ENCODE results near the gene ITPK1. TPM values are rescaled to one million over a fixed set of nuclear protein-coding genes. Genes with fewer than 3 reads are reported as not detected.

The ITPK1 gene
- total and polyA plus RNA-seq, 10 of the 15 experiments (the other 5 are each of a cell fraction or from before 2014, with no cell fraction given): 1.3 to 73.2 (median 27.0) TPM

GRCh38 chr14:93075891-93076290, 39.8 kb downstream of the ITPK1 start (continued):
- TF ChIP-seq, protein P1, sequence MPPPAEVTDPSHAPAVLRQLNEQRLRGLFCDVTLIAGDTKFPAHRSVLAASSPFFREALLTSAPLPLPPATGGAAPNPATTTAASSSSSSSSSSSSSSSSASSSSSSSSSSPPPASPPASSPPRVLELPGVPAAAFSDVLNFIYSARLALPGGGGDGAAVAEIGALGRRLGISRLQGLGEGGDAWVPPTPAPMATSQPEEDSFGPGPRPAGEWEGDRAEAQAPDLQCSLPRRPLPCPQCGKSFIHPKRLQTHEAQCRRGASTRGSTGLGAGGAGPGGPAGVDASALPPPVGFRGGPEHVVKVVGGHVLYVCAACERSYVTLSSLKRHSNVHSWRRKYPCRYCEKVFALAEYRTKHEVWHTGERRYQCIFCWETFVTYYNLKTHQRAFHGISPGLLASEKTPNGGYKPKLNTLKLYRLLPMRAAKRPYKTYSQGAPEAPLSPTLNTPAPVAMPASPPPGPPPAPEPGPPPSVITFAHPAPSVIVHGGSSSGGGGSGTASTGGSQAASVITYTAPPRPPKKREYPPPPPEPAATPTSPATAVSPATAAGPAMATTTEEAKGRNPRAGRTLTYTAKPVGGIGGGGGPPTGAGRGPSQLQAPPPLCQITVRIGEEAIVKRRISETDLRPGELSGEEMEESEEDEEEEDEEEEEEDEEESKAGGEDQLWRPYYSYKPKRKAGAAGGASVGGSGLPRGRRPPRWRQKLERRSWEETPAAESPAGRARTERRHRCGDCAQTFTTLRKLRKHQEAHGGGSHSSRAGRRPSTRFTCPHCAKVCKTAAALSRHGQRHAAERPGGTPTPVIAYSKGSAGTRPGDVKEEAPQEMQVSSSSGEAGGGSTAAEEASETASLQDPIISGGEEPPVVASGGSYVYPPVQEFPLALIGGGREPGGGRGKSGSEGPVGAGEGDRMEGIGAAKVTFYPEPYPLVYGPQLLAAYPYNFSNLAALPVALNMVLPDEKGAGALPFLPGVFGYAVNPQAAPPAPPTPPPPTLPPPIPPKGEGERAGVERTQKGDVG (CRISPR knock-in tag; IDR thresholded peaks at IDR 0.05): no peak
- TF ChIP-seq CREM (IDR thresholded peaks at IDR 0.05; ENCODE audit: low read depth): no peak

DNA sequence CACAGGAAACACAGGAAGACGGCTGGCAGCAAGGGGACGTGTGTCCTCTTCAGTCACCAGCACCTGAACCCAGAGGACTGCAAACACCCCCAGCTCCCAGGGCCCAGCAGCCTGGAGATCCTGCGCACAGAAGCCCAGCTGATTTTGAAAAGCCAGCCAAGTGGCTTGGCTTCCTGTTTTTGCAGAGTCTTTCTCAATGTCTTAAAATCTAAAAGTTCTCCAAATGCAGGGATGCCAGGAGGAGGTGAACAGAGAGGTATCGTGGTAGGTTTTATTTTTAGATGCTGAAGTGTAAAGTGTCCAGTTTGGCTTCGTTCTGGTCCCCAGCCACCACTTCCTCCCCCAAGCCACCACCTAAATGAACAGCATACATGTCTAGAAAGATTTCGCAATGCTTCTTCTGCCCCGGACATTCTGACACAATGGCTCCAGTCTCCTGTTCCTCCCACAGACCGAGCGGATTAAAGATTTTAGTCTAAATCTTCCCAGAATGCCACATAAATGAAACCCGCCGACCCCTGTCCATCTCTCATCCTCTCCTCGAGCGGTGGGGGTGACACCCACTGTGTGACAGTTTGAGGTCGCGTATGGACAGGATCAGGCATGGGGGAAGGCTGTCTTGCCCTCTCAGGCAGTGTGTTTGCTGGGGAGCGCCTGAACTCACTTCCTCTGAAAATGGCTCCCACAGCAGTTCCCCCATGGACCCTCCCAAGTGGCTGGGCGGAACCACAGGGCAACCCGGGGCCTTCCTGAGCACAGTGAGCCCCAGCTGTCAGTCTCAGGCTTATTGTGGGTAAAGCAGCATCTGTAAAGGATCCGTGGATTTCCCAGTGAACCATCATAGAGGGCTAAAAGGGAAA, 41.6 kb downstream of the ITPK1 start:
- RAD21 ChIA-PET (ENCODE audit: unreplicated experiment): interaction anchor here (1.0 to 3.3 kb wide), 3 partner anchors 14 to 39 kb away, joined by 3 to 41 read pairs (median 5); no protein-coding TSS in a partner anchor
- ATAC-seq (peak; percentile 57), DNase-seq (ENCODE audit: low read depth, low spot score) (no peak), FAIRE-seq (no peak)
- Histone ChIP-seq H3K36me3 (ENCODE audit: control insufficient read depth in 2 of 2, insufficient read depth in 2 of 2, low read length in 1 of 2) (peaks cover 0 to 3% of the 10 kb centered on the region in 2 experiments; a peak in 3 of 4 replicates), H3K27me3 (replicated peaks in 1 of 2; ENCODE audit: control insufficient read depth in 2 of 2, insufficient read depth in 2 of 2, low read length in 1 of 2) (no peaks in the 10 kb centered on the region), H3K4me1 (ENCODE audit: control insufficient read depth, insufficient read depth, low read length) (peaks cover 33% of the 10 kb centered on the region), H2AFZ (ENCODE audit: control insufficient read depth, low read depth, low read length) (peak overlapping the region; percentile 71), H3K9ac (ENCODE audit: control insufficient read depth, insufficient read depth, low read length) (peak overlapping the region; percentile 43), H3K4me3 (peak overlapping the region; percentile 17; the same call in 1 of the 2 replicates), H3K79me2 (ENCODE audit: control insufficient read depth, insufficient read depth, low read length) (peaks cover 6% of the 10 kb centered on the region), H4K20me1 (ENCODE audit: control insufficient read depth, insufficient read depth) (no peaks in the 10 kb centered on the region), H3K9me3 (replicated peaks; ENCODE audit: control insufficient read depth, insufficient read depth, low read length) (no peaks in the 10 kb centered on the region), H3K4me2 (ENCODE audit: control insufficient read depth, insufficient read depth) (peak overlapping the region; percentile 72), H3K27ac (ENCODE audit: control insufficient read depth, insufficient read depth) (peak overlapping the region; percentile 81)
- intact Hi-C loops (cut with micrococcal nuclease; ENCODE audit: unreplicated experiment): loop anchor here (2.0 kb wide), 1 partner anchor 39 kb away; no protein-coding TSS in a partner anchor
- in situ Hi-C loops (cut with MboI): no loop called here
- WGBS (ENCODE audit: insufficient coverage, insufficient replicate concordance, low lambda C conversion rate, missing lambda C conversion rate): 59% methylated on average over 19 of the region's 19 CpGs
- BruUV-seq (replicated peaks): no TSS peak
- POLR2A ChIA-PET: interaction anchor here (0.6 to 4.4 kb wide), 4 partner anchors 10 to 39 kb away, joined by 4 to 25 read pairs (median 14); no protein-coding TSS in a partner anchor
- SMC1A ChIA-PET (ENCODE audit: uncharacterized antibody, unreplicated experiment): interaction anchor here (3.6 to 4.9 kb wide), 2 partner anchors 13 to 39 kb away, joined by 27 to 36 read pairs; no protein-coding TSS in a partner anchor
- CTCF ChIA-PET: interaction anchor here (1.9 to 6.2 kb wide), 4 partner anchors 12 to 121 kb away, joined by 10 to 50 read pairs (median 24); no protein-coding TSS in a partner anchor
- TF ChIP-seq NR2F1 (conservative IDR thresholded peaks at IDR 0.05): 0 out of 2 replicates have a peak, but pooled peaks have one; percentile 21
- peak; percentile 39; the same call in 1 of the 2 replicates for TF ChIP-seq ZNF687 (IDR thresholded peaks at IDR 0.05)
- 0 out of 2 replicates have a peak, but pooled peaks have one; percentile 35 for TF ChIP-seq MXI1 (IDR thresholded peaks at IDR 0.05; ENCODE audit: low read depth, low read length)
- TF ChIP-seq CEBPB (IDR thresholded peaks at IDR 0.05; ENCODE audit: borderline replicate concordance in 1 of 2, low read depth in 2 of 2, low read length in 2 of 2): peak in 1 of 2 experiments; percentile 86; a peak in 2 of 4 replicates
- TF ChIP-seq TAF1 (IDR thresholded peaks at IDR 0.05; ENCODE audit: borderline replicate concordance, low read depth, low read length): 0 out of 2 replicates have a peak, but pooled peaks have one; percentile 8
- TF ChIP-seq CHD4 (IDR thresholded peaks at IDR 0.05): no peak
- TF ChIP-seq MEF2B (IDR thresholded peaks at IDR 0.05; ENCODE audit: partially characterized antibody, poor library complexity, severe bottlenecking): peak; percentile 49
- TF ChIP-seq CHD1 (IDR thresholded peaks at IDR 0.05; ENCODE audit: low read depth, low read length): no peak
- 0 out of 3 replicates have a peak, but pooled peaks have one; percentile 14 for TF ChIP-seq POU2F2 (IDR thresholded peaks at IDR 0.05; ENCODE audit: borderline replicate concordance, low read depth, low read length)
- TF ChIP-seq PAX8 (IDR thresholded peaks at IDR 0.05): no peak
- no peak for TF ChIP-seq HDGF (IDR thresholded peaks at IDR 0.05)

Data from GM12878 (cell line).